H9 (cell line): ENCODE data around the gene NFIL3. TPM values are rescaled to one million over a fixed set of nuclear protein-coding genes. Genes with fewer than 3 reads are reported as not detected.

Source experiments
- DNase-seq: peaks from one replicate; pipeline ENCODE4 v3.0.0-alpha.2; 2017
- H2AFZ ChIP-seq: one replicate; pipeline ENCODE4 v1.6.1; 2013; ENCODE audit warnings: mild to moderate bottlenecking, low read length, control low read depth, moderate library complexity
- H2AK5ac ChIP-seq: 2 replicates; pipeline ENCODE4 v1.6.1; 2013; ENCODE audit warnings: low read length, control low read depth, mixed read lengths; ENCODE audit not compliant: insufficient read length
- H2BK120ac ChIP-seq: one replicate; pipeline ENCODE4 v1.6.1; 2013; ENCODE audit warnings: low read depth, mild to moderate bottlenecking, low read length, control low read depth, inconsistent platforms; ENCODE audit not compliant: poor library complexity, severe bottlenecking
- H2BK12ac ChIP-seq: 2 replicates; pipeline ENCODE4 v1.6.1; 2013; ENCODE audit warnings: low read length, control low read depth, mixed read lengths, low read depth; ENCODE audit not compliant: insufficient read length
- H2BK15ac ChIP-seq: 2 replicates; pipeline ENCODE4 v1.6.1; 2013; ENCODE audit warnings: low read depth, low read length, control low read depth
- H2BK20ac ChIP-seq: one replicate; pipeline ENCODE4 v1.6.1; 2013; ENCODE audit warnings: low read depth, mild to moderate bottlenecking, low read length, control low read depth, inconsistent platforms; ENCODE audit not compliant: poor library complexity, severe bottlenecking
- H2BK5ac ChIP-seq: 2 replicates; pipeline ENCODE4 v1.6.1; 2013; ENCODE audit warnings: low read length, control low read depth, mixed read lengths; ENCODE audit not compliant: insufficient read length
- H3K14ac ChIP-seq: 2 replicates; pipeline ENCODE4 v1.6.1; 2013; ENCODE audit warnings: low read length, control low read depth; ENCODE audit not compliant: insufficient read depth
- H3K18ac ChIP-seq: 2 replicates; pipeline ENCODE4 v1.6.1; 2013; ENCODE audit warnings: low read depth, mild to moderate bottlenecking, mixed read lengths, low read length, control low read depth; ENCODE audit not compliant: insufficient read length
- H3K23ac ChIP-seq: 2 replicates; pipeline ENCODE4 v1.6.1; 2013; ENCODE audit warnings: low read length, control low read depth, mixed read lengths, low read depth; ENCODE audit not compliant: insufficient read length
- H3K23me2 ChIP-seq: 2 replicates; pipeline ENCODE4 v1.6.1; 2013; ENCODE audit warnings: low read depth, mild to moderate bottlenecking, mixed read lengths, low read length, control low read depth; ENCODE audit not compliant: insufficient read length, poor library complexity, severe bottlenecking
- H3K27ac ChIP-seq: 2 replicates; pipeline ENCODE4 v1.5.1; 2013; ENCODE audit warnings: low read length, control low read depth, mixed read lengths, low read depth; ENCODE audit not compliant: insufficient read length
- H3K27me3 ChIP-seq: 2 replicates; pipeline ENCODE4 v1.6.1; 2013; ENCODE audit warnings: low read length, control low read depth, inconsistent platforms; ENCODE audit not compliant: insufficient read depth
- H3K4ac ChIP-seq: 2 replicates; pipeline ENCODE4 v1.6.1; 2013; ENCODE audit warnings: low read depth, mild to moderate bottlenecking, control low read depth, inconsistent platforms, low read length, moderate library complexity
- H3K4me1 ChIP-seq: 2 replicates; pipeline ENCODE4 v1.6.1; 2013; ENCODE audit warnings: low read length, control low read depth, inconsistent platforms; ENCODE audit not compliant: insufficient read depth
- H3K4me2 ChIP-seq: 2 replicates; pipeline ENCODE4 v1.6.1; 2013; ENCODE audit warnings: low read length, control low read depth, mixed read lengths; ENCODE audit not compliant: insufficient read length, insufficient read depth
- H3K56ac ChIP-seq: 2 replicates; pipeline ENCODE4 v1.6.1; 2013; ENCODE audit warnings: low read depth, mild to moderate bottlenecking, mixed read lengths, low read length, control low read depth; ENCODE audit not compliant: insufficient read length
- H3K79me1 ChIP-seq: 2 replicates; pipeline ENCODE4 v1.6.1; 2013; ENCODE audit warnings: low read depth, mild to moderate bottlenecking, moderate library complexity, low read length, control low read depth, inconsistent platforms; ENCODE audit not compliant: insufficient read depth, poor library complexity, severe bottlenecking
- H3K79me2 ChIP-seq: 2 replicates; pipeline ENCODE4 v1.6.1; 2013; ENCODE audit warnings: low read length, control low read depth, inconsistent platforms; ENCODE audit not compliant: insufficient read depth
- H3K9ac ChIP-seq: 2 replicates; pipeline ENCODE4 v1.6.1; 2013; ENCODE audit warnings: low read length, control low read depth, mixed read lengths; ENCODE audit not compliant: insufficient read length; ENCODE audit errors: extremely low read depth
- H3K9me3 ChIP-seq: one replicate; pipeline ENCODE4 v1.6.1; 2013; ENCODE audit warnings: low read depth, low read length, inconsistent platforms; ENCODE audit not compliant: control insufficient read depth
- H3T11ph ChIP-seq: one replicate; pipeline ENCODE4 v1.6.1; 2013; ENCODE audit warnings: mild to moderate bottlenecking, low read length, control low read depth, inconsistent platforms
- H4K20me1 ChIP-seq: one replicate; pipeline ENCODE4 v1.6.1; 2013; ENCODE audit not compliant: control insufficient read depth, insufficient read length, insufficient read depth
- H4K5ac ChIP-seq: 2 replicates; pipeline ENCODE4 v1.6.1; 2013; ENCODE audit warnings: low read depth, mild to moderate bottlenecking, mixed read lengths, low read length, control low read depth; ENCODE audit not compliant: insufficient read length
- H4K8ac ChIP-seq: replicated peaks from 2 replicates; pipeline ENCODE4 v1.6.1; 2013; ENCODE audit warnings: low read length, control low read depth, mixed read lengths, low read depth; ENCODE audit not compliant: insufficient read length
- H4K91ac ChIP-seq: 2 replicates; pipeline ENCODE4 v1.6.1; 2013; ENCODE audit warnings: low read depth, mild to moderate bottlenecking, moderate library complexity, mixed read lengths, low read length, control low read depth; ENCODE audit not compliant: insufficient read length
- H3K27ac Mint-ChIP-seq, 3 experiments: 2 replicates in 2 of 3; 3 replicates in 1 of 3; pipeline ENCODE4 v1.8.0; 2020 to 2021; ENCODE audit warnings: mixed read lengths in 3 of 3, mild to moderate bottlenecking in 1 of 3, moderate library complexity in 1 of 3
- H3K27me3 Mint-ChIP-seq: 2 replicates; pipeline ENCODE4 v1.8.0; 2021; ENCODE audit warnings: low read depth, mild to moderate bottlenecking, moderate library complexity, mixed read lengths
- H3K36me3 Mint-ChIP-seq, 3 experiments: 2 replicates in 2 of 3; 3 replicates in 1 of 3; pipeline ENCODE4 v1.8.0; 2020 to 2021; ENCODE audit warnings: low read depth in 3 of 3, mixed read lengths in 3 of 3; ENCODE audit not compliant: insufficient read depth in 1 of 3
- H3K4me1 Mint-ChIP-seq, 2 experiments: 2 replicates each; pipeline ENCODE4 v1.8.0; 2020; ENCODE audit warnings: mixed read lengths in 2 of 2
- H3K4me3 Mint-ChIP-seq, 2 experiments: 2 replicates in 1 of 2; 3 replicates in 1 of 2; pipeline ENCODE4 v1.8.0; 2020 to 2021; ENCODE audit warnings: mild to moderate bottlenecking in 2 of 2, mixed read lengths in 2 of 2, moderate library complexity in 1 of 2
- H3K9me3 Mint-ChIP-seq, 2 experiments: 2 replicates in 1 of 2; 3 replicates in 1 of 2; pipeline ENCODE4 v1.8.0; 2020; ENCODE audit warnings: mild to moderate bottlenecking in 2 of 2, mixed read lengths in 2 of 2, moderate library complexity in 1 of 2
- WGBS: extraction: QIAGEN DNeasy Blood & Tissue Kit; methylation state at CpG from one replicate; pipeline ENCODE4 v1.1.7; 2013; ENCODE audit warnings: missing lambda C conversion rate, low lambda C conversion rate, mixed read lengths; ENCODE audit not compliant: insufficient read length; ENCODE audit errors: extremely low coverage; 5-methylcytosine and 5-hydroxymethylcytosine counted together
- total RNA-seq: library from RNA; stranded (reverse); gene quantifications from 2 replicates; pipeline ENCODE4 v1.2.1, GENCODE V29; 2021
- TF ChIP-seq, protein P1 (sequence below): fragments of 200-600 bp; sonication (generic); conservative IDR thresholded peaks from 3 replicates; pipeline ENCODE4 v1.8.0; 2021; ENCODE audit warnings: antibody characterized with exemption, mild to moderate bottlenecking

Gene NFIL3
- total RNA-seq, 1 experiment from 2014 or later, result 8.4 TPM

DNA sequence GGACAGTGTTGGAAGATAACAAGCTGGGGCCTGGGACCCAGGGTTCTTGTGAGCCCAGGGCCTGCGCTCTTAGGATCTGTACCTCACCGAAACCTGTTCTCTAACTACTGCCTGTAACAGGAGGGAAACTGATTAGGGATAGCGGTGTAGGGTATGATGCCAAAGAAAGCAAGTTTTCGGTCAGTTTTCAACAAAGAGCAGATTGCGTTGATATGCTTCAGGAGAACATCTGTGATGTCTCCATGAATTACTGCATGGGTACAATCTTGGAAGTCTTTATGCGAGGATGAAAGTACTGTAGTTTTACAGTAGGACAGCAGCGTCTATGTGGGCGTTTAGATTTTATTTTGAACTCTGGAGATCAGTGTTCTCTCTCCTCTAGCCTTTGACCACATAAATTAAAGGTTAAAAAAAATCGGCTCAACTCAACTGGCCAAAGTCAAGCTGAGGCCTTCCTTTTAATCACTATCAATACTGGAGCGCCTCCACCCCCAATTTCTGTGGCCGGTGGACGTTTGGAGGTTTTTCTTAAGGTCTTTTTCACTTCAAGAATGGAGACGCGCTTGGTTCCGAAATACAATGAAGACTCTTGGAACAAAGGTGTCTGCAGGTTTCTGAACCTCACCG, 3.0 kb downstream of the NFIL3 start:
- H4K5ac ChIP-seq, result no peak overlapping the region
- H3K9me3 ChIP-seq, result no peaks in the 10 kb centered on the region
- no peak overlapping the region for H2BK12ac ChIP-seq
- peaks cover 2% of the 10 kb centered on the region; the same call in 1 of the 2 replicates for H3K79me2 ChIP-seq
- peaks cover 19% of the 10 kb centered on the region for H3K23me2 ChIP-seq
- no peak overlapping the region for H2AFZ ChIP-seq
- peak overlapping the region in 1 of 3 experiments; percentile 85; a peak in 2 of 7 replicates for H3K27ac Mint-ChIP-seq
- H3K27me3 Mint-ChIP-seq, result peaks cover 55% of the 10 kb centered on the region
- H2BK120ac ChIP-seq, result no peak overlapping the region
- peak overlapping the region; percentile 63 to 80 for H3K4me3 Mint-ChIP-seq
- no peak overlapping the region for H2BK5ac ChIP-seq
- H3K4me1 Mint-ChIP-seq, result peaks cover 30 to 33% of the 10 kb centered on the region in 2 experiments
- H3K79me1 ChIP-seq, result no peaks in the 10 kb centered on the region
- H3K9me3 Mint-ChIP-seq, result peaks cover 0 to 4% of the 10 kb centered on the region in 2 experiments; a peak in 2 of 5 replicates
- H3K14ac ChIP-seq, result no peak overlapping the region
- H3K18ac ChIP-seq, result no peak overlapping the region
- no peaks in the 10 kb centered on the region for H4K20me1 ChIP-seq
- no peak for DNase-seq
- no peak overlapping the region for H3K9ac ChIP-seq
- H4K8ac ChIP-seq, result no peak overlapping the region
- H2AK5ac ChIP-seq, result no peak overlapping the region
- H3K4me2 ChIP-seq, result peak overlapping the region; percentile 47
- peaks cover 26% of the 10 kb centered on the region; the same call in 1 of the 2 replicates for H3K27me3 ChIP-seq
- H3K23ac ChIP-seq, result no peak overlapping the region
- no peak overlapping the region for H4K91ac ChIP-seq
- no peak overlapping the region for H2BK15ac ChIP-seq
- no CpG with 5 or more reads among the region's 16 CpGs for WGBS
- H3T11ph ChIP-seq, result no peak overlapping the region
- H3K56ac ChIP-seq, result no peak overlapping the region
- no peak overlapping the region for H3K27ac ChIP-seq
- TF ChIP-seq, protein P1, sequence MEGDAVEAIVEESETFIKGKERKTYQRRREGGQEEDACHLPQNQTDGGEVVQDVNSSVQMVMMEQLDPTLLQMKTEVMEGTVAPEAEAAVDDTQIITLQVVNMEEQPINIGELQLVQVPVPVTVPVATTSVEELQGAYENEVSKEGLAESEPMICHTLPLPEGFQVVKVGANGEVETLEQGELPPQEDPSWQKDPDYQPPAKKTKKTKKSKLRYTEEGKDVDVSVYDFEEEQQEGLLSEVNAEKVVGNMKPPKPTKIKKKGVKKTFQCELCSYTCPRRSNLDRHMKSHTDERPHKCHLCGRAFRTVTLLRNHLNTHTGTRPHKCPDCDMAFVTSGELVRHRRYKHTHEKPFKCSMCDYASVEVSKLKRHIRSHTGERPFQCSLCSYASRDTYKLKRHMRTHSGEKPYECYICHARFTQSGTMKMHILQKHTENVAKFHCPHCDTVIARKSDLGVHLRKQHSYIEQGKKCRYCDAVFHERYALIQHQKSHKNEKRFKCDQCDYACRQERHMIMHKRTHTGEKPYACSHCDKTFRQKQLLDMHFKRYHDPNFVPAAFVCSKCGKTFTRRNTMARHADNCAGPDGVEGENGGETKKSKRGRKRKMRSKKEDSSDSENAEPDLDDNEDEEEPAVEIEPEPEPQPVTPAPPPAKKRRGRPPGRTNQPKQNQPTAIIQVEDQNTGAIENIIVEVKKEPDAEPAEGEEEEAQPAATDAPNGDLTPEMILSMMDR, result no peak
- no peaks in the 10 kb centered on the region for H3K36me3 Mint-ChIP-seq
- no peak overlapping the region for H2BK20ac ChIP-seq
- H3K4me1 ChIP-seq, result no peaks in the 10 kb centered on the region
- H3K4ac ChIP-seq, result no peak overlapping the region
